IMR-90 (cell line): ENCODE results near the gene ZNF385B. TPM values are rescaled to one million over a fixed set of nuclear protein-coding genes. Genes with fewer than 3 reads are reported as not detected.

Experiments
- ATAC-seq: fragments of 200-7000 bp; cut with Tn5 transposase; 2 replicates; pipeline ENCODE4 v1.9.1; 2020; ENCODE audit warnings: low read depth, mild to moderate bottlenecking, moderate library complexity
- BruUV-seq: library from RNA; stranded (reverse); fragments of 400-500 nt; replicated peaks from 2 replicates; lab custom pipeline; 2021; lab: Mats Ljungman, UMichigan
- CTCF ChIA-PET: fragments of 300-600 bp; formaldehyde crosslinking; extraction: SDS; loops from one replicate; lab custom pipeline; 2021; ENCODE audit warnings: antibody characterized with exemption; lab: Yijun Ruan, JAX
- POLR2A ChIA-PET: fragments of 300-600 bp; sonication (Branson Sonifier 250); formaldehyde crosslinking; loops from one replicate; lab custom pipeline; 2022; ENCODE audit warnings: antibody characterized with exemption; ENCODE audit not compliant: unreplicated experiment; lab: Charles Lee
- DNase-seq: peaks from one replicate; pipeline ENCODE4 v3.0.0; 2013
- H2AFZ ChIP-seq: replicated peaks from 2 replicates; pipeline ENCODE3; 2013; ENCODE audit warnings: low read length, mild to moderate bottlenecking; ENCODE audit not compliant: poor library complexity
- H2AK5ac ChIP-seq: 2 replicates; pipeline ENCODE4 v1.6.1; 2013; ENCODE audit warnings: low read depth, low read length, inconsistent platforms
- H2AK9ac ChIP-seq: replicated peaks from 2 replicates; pipeline ENCODE3; 2013; ENCODE audit warnings: mild to moderate bottlenecking, low read depth, low read length, moderate library complexity; ENCODE audit not compliant: poor library complexity
- H2BK120ac ChIP-seq: 2 replicates; pipeline ENCODE4 v1.6.1; 2013; ENCODE audit warnings: low read depth, low read length, inconsistent platforms
- H2BK15ac ChIP-seq: 3 replicates; pipeline ENCODE4 v1.6.1; 2013; ENCODE audit warnings: low read depth, low read length, inconsistent platforms
- H2BK20ac ChIP-seq: 2 replicates; pipeline ENCODE4 v1.6.1; 2013; ENCODE audit warnings: low read depth, mild to moderate bottlenecking, inconsistent platforms, low read length, moderate library complexity
- H2BK5ac ChIP-seq: 2 replicates; pipeline ENCODE4 v1.6.1; 2013; ENCODE audit warnings: mild to moderate bottlenecking, low read depth, low read length, inconsistent platforms; ENCODE audit not compliant: poor library complexity, severe bottlenecking
- H3K14ac ChIP-seq: replicated peaks from 2 replicates; pipeline ENCODE4 v1.6.1; 2013; ENCODE audit warnings: low read depth, low read length, inconsistent platforms
- H3K18ac ChIP-seq: 2 replicates; pipeline ENCODE4 v1.6.1; 2013; ENCODE audit warnings: low read depth, low read length, control low read depth
- H3K23ac ChIP-seq: 2 replicates; pipeline ENCODE4 v1.6.1; 2013; ENCODE audit warnings: low read depth, low read length, inconsistent platforms
- H3K27ac ChIP-seq: 2 replicates; pipeline ENCODE4 v1.5.1; 2013; ENCODE audit warnings: mild to moderate bottlenecking, control low read depth, low read length; ENCODE audit not compliant: insufficient read depth
- H3K27me3 ChIP-seq: 2 replicates; pipeline ENCODE4 v1.6.1; 2013; ENCODE audit warnings: low read length; ENCODE audit not compliant: control insufficient read depth, insufficient read depth
- H3K36me3 ChIP-seq: 2 replicates; pipeline ENCODE4 v1.6.1; 2013; ENCODE audit warnings: low read length, mixed read lengths; ENCODE audit not compliant: control insufficient read depth, insufficient read depth
- H3K4ac ChIP-seq: 2 replicates; pipeline ENCODE4 v1.6.1; 2013; ENCODE audit warnings: low read depth, low read length, inconsistent platforms
- H3K4me1 ChIP-seq: 2 replicates; pipeline ENCODE4 v1.6.1; 2013; ENCODE audit warnings: low read length, mixed read lengths; ENCODE audit not compliant: control insufficient read depth, insufficient read depth
- H3K4me2 ChIP-seq: 2 replicates; pipeline ENCODE4 v1.6.1; 2013; ENCODE audit warnings: low read depth, mild to moderate bottlenecking, control low read depth, low read length, moderate library complexity
- H3K4me3 ChIP-seq: 2 replicates; pipeline ENCODE4 v1.5.1; 2013; ENCODE audit warnings: low read depth, mild to moderate bottlenecking, control low read depth, low read length, moderate library complexity; ENCODE audit not compliant: insufficient read depth
- H3K56ac ChIP-seq: 2 replicates; pipeline ENCODE4 v1.6.1; 2013; ENCODE audit warnings: low read length, inconsistent platforms; ENCODE audit not compliant: insufficient read depth; ENCODE audit errors: extremely low read depth
- H3K79me1 ChIP-seq, 2 experiments: 2 replicates each; pipeline ENCODE4 v1.6.1; 2013; ENCODE audit warnings: low read length in 2 of 2, inconsistent platforms in 1 of 2, low read depth in 1 of 2
- H3K9ac ChIP-seq: 2 replicates; pipeline ENCODE4 v1.6.1; 2013; ENCODE audit warnings: low read depth, low read length, control low read depth
- H3K9me1 ChIP-seq: 2 replicates; pipeline ENCODE4 v1.6.1; 2013; ENCODE audit warnings: low read length, inconsistent platforms; ENCODE audit not compliant: insufficient read depth
- H3K9me3 ChIP-seq: 2 replicates; pipeline ENCODE4 v1.6.1; 2013; ENCODE audit warnings: low read length; ENCODE audit not compliant: control insufficient read depth, insufficient read depth
- H4K20me1 ChIP-seq: 2 replicates; pipeline ENCODE4 v1.6.1; 2013; ENCODE audit warnings: low read length, inconsistent platforms; ENCODE audit not compliant: insufficient read depth
- H4K5ac ChIP-seq: 2 replicates; pipeline ENCODE4 v1.6.1; 2013; ENCODE audit warnings: mild to moderate bottlenecking, low read depth, low read length, control low read depth
- H4K8ac ChIP-seq, 2 experiments: 2 replicates each; pipeline ENCODE4 v1.6.1; 2013; ENCODE audit warnings: low read depth in 2 of 2, low read length in 2 of 2, control low read depth in 1 of 2, inconsistent platforms in 1 of 2
- H4K91ac ChIP-seq: 2 replicates; pipeline ENCODE4 v1.6.1; 2013; ENCODE audit warnings: low read depth, low read length, inconsistent platforms; ENCODE audit not compliant: insufficient read depth
- POLR2A ChIP-seq: IDR thresholded peaks from 2 replicates; pipeline ENCODE4 v1.6.1; 2012; ENCODE audit warnings: mild to moderate bottlenecking, low read depth, low read length
- RAD21 ChIP-seq: IDR thresholded peaks from 2 replicates; pipeline ENCODE4 v1.6.1; 2012; ENCODE audit warnings: low read length, improper control_type of control experiment
- RCOR1 ChIP-seq: IDR thresholded peaks from 2 replicates; pipeline ENCODE4 v1.6.1; 2012; ENCODE audit warnings: mild to moderate bottlenecking, low read length, improper control_type of control experiment; ENCODE audit not compliant: insufficient replicate concordance
- SMC3 ChIP-seq: fragments of 150-350 bp; IDR thresholded peaks from 2 replicates; pipeline ENCODE4 v1.6.1; 2016; ENCODE audit warnings: low read depth, mild to moderate bottlenecking, antibody characterized with exemption, low read length, moderate library complexity
- WGBS, 2 experiments: methylation state at CpG; one replicate each; pipeline versions ENCODE4 v1.1.5 to v1.1.7; 2013; ENCODE audit warnings: missing lambda C conversion rate in 2 of 2; ENCODE audit not compliant: insufficient read length in 1 of 2; ENCODE audit errors: extremely low coverage in 2 of 2; 5-methylcytosine and 5-hydroxymethylcytosine counted together
- dilution Hi-C: fragments of 300-500 bp; cut with HindIII; formaldehyde crosslinking; loops from one replicate; pipeline ENCODE4 v1.14.3; 2018; ENCODE audit warnings: low sequenced_read_pairs; ENCODE audit not compliant: unreplicated experiment
- in situ Hi-C: fragments of 300-500 bp; cut with MboI; formaldehyde crosslinking; loops from 3 replicates; pipeline ENCODE4 v1.14.3; 2019; ENCODE audit warnings: low sequenced_read_pairs, inconsistent platforms, mixed read lengths
- intact Hi-C: fragments of 100-400 bp; cut with micrococcal nuclease; formaldehyde crosslinking; loops from 2 replicates; pipeline ENCODE4 v1.10.0; 2022
- polyA plus RNA-seq, 3 experiments: library from polyadenylated mRNA; depleted of rRNA; stranded (reverse); fragments of >200 nt; gene quantifications; 2 replicates each; pipeline ENCODE4 v1.2.3, GENCODE V29; 2012; ENCODE audit warnings: low replicate concordance in 1 of 3
- total RNA-seq: library from RNA; depleted of rRNA; stranded (reverse); fragments of >200 nt; gene quantifications from 2 replicates; pipeline ENCODE4 v1.2.3, GENCODE V29; 2012

The ZNF385B gene
- total and polyA plus RNA-seq, 2 of the 4 experiments (the other 2 are of a cell fraction), result not detected

GRCh38 chr2:179842498-179843153 is 18.8 kb downstream of the ZNF385B start:
- CTCF ChIA-PET, result no interaction called here
- ATAC-seq, result no peak
- H3K4ac ChIP-seq, result no peak overlapping the region

More at GRCh38 chr2:179842498-179843153, 18.8 kb downstream of the ZNF385B start:
- H3K18ac ChIP-seq, result no peak overlapping the region
- no peak overlapping the region for H3K23ac ChIP-seq
- H3K9me1 ChIP-seq, result no peaks in the 10 kb centered on the region
- no peak for DNase-seq
- no peak overlapping the region for H4K8ac ChIP-seq
- no TSS peak for BruUV-seq
- no peaks in the 10 kb centered on the region for H3K36me3 ChIP-seq
- no peak overlapping the region for H2AK9ac ChIP-seq
- no peak overlapping the region for H3K9ac ChIP-seq
- H2BK5ac ChIP-seq, result no peak overlapping the region
- no peak overlapping the region for H3K14ac ChIP-seq
- TF ChIP-seq RAD21 (peak; percentile 30; the same call in 1 of the 2 replicates), SMC3 (peak; percentile 27; the same call in 1 of the 2 replicates), RCOR1 (no peak), POLR2A (no peak)
- POLR2A ChIA-PET, result no interaction called here
- in situ Hi-C loops, result no loop called here
- intact Hi-C loops, result loop anchor here (2.0 kb wide), 1 partner anchor 234 kb away; no protein-coding TSS in a partner anchor
- H3K4me2 ChIP-seq, result no peak overlapping the region
- H3K27ac ChIP-seq, result no peak overlapping the region
- 80% methylated on average over 1 of the region's 4 CpGs; no CpG with 5 or more reads in 1 of the 2 experiments for WGBS, 2 experiments
- no peak overlapping the region for H2BK120ac ChIP-seq
- H2BK15ac ChIP-seq, result no peak overlapping the region
- H4K5ac ChIP-seq, result no peak overlapping the region
- no peaks in the 10 kb centered on the region for H3K79me1 ChIP-seq
- no peak overlapping the region for H2AK5ac ChIP-seq
- H3K27me3 ChIP-seq, result peaks cover 6% of the 10 kb centered on the region
- H2BK20ac ChIP-seq, result no peak overlapping the region
- dilution Hi-C loops, result no loop called here
- no peak overlapping the region for H3K56ac ChIP-seq
- no peak overlapping the region for H2AFZ ChIP-seq
- no peak overlapping the region for H3K4me3 ChIP-seq
- no peaks in the 10 kb centered on the region for H3K9me3 ChIP-seq
- no peaks in the 10 kb centered on the region for H3K4me1 ChIP-seq
- no peaks in the 10 kb centered on the region for H4K20me1 ChIP-seq
- H4K91ac ChIP-seq, result no peak overlapping the region
